ENCODE data around the gene TP63.

TP63 gene

DNA sequence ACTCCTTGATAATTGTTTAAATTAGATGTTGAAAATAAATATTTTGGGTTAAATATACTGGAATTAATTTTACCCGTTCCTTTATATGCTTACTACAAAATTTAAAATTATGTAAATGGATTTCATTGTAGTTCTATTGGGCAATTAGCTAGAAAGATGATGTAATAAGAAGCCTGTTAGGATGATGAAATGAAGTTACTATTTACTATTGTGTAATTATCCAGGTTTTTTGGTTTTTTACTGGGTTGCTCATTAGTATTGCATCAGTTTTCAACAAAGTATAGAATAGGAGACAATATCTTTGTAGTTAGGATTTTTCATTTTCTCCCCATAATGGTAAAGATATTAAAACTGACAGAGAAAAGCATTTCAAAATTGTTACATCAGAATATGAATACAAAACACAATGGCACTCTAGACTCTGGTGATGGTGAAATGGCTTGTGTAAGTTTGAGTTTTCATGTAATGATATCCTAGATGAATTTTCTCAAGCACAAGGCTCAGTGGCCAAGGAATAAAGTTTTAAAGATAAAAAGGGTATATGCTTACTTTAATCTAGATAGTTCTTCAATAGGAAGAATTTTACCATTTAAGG lies 267.5 kb downstream of the TP63 start:
- TF ChIP-seq, protein P1, sequence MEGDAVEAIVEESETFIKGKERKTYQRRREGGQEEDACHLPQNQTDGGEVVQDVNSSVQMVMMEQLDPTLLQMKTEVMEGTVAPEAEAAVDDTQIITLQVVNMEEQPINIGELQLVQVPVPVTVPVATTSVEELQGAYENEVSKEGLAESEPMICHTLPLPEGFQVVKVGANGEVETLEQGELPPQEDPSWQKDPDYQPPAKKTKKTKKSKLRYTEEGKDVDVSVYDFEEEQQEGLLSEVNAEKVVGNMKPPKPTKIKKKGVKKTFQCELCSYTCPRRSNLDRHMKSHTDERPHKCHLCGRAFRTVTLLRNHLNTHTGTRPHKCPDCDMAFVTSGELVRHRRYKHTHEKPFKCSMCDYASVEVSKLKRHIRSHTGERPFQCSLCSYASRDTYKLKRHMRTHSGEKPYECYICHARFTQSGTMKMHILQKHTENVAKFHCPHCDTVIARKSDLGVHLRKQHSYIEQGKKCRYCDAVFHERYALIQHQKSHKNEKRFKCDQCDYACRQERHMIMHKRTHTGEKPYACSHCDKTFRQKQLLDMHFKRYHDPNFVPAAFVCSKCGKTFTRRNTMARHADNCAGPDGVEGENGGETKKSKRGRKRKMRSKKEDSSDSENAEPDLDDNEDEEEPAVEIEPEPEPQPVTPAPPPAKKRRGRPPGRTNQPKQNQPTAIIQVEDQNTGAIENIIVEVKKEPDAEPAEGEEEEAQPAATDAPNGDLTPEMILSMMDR (IDR thresholded peaks at IDR 0.05; ENCODE audit: low read depth, low read length, missing control alignments), result no peak
- no peak overlapping the region for H3K4me3 ChIP-seq (ENCODE audit: low read depth, low read length)
- DNase-seq (ENCODE audit: low read depth), result no peak

DNA sequence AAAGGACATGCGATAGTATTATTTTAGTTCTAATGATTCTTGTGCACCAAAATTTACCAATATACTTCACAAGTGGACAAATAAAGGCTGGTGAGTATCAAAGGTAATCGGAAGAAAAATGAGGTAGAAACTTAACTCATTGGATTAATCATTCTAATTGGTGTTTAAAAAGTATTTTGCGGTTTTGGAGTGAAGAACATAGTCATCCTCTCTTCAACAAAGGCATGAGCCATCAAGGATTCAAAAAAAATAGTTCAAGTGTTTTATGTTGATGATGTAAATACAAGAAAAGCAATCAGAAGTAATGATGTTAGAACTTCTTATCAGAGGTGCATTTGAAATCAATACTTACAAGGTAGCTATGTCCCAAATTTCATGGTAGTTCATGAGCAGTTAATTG lies 268.0 kb downstream of the TP63 start:
- TF ChIP-seq, protein P1 (IDR thresholded peaks at IDR 0.05; ENCODE audit: low read depth, low read length, missing control alignments), result no peak
- no peak overlapping the region for H3K4me3 ChIP-seq (ENCODE audit: low read depth, low read length)
- no peak for DNase-seq (ENCODE audit: low read depth)

DNA sequence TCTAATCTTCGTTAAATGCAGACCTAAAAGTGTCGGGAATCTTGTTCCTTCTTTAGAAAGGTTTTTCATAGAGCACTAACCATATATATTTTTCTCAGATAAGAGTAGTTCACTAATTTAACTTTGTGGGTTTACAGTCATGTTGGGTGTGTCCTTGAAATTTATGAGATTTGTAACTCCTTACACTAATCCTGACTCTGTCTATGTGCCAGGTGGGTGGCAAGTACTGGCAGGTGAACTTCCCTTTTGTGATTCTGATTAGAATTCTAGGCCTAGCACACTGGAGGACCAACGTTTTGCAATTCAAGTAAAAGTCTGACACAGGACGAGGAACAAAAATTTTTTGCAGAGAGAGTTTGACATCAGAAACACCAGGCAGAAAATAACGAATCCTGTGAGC lies 269.4 kb downstream of the TP63 start:
- DNase-seq (ENCODE audit: low read depth), result no peak
- no peak overlapping the region for H3K4me3 ChIP-seq (ENCODE audit: low read depth, low read length)
- TF ChIP-seq, protein P1 (IDR thresholded peaks at IDR 0.05; ENCODE audit: low read depth, low read length, missing control alignments), result no peak

DNA sequence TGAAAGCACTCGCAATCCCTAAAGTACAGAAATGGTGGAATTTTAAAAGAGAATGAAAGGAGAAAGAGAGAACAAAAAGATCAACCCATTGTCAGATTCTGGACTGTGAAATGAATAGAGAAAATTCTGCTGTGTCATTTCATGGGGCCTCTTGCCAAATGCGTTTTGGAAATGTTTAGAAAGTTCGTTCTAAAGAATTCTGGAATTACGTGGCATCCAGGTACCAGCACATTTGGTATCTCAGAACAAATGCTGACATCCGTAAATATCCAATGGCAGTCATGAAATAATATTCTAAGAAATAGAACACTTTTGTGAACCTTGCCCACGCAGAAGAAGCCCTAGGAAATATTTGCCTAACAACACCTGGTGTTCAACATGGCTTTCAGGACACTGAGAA lies 270.3 kb downstream of the TP63 start:
- DNase-seq (ENCODE audit: low read depth), result no peak
- TF ChIP-seq, protein P1 (IDR thresholded peaks at IDR 0.05; ENCODE audit: low read depth, low read length, missing control alignments), result no peak
- no peak overlapping the region for H3K4me3 ChIP-seq (ENCODE audit: low read depth, low read length)

DNA sequence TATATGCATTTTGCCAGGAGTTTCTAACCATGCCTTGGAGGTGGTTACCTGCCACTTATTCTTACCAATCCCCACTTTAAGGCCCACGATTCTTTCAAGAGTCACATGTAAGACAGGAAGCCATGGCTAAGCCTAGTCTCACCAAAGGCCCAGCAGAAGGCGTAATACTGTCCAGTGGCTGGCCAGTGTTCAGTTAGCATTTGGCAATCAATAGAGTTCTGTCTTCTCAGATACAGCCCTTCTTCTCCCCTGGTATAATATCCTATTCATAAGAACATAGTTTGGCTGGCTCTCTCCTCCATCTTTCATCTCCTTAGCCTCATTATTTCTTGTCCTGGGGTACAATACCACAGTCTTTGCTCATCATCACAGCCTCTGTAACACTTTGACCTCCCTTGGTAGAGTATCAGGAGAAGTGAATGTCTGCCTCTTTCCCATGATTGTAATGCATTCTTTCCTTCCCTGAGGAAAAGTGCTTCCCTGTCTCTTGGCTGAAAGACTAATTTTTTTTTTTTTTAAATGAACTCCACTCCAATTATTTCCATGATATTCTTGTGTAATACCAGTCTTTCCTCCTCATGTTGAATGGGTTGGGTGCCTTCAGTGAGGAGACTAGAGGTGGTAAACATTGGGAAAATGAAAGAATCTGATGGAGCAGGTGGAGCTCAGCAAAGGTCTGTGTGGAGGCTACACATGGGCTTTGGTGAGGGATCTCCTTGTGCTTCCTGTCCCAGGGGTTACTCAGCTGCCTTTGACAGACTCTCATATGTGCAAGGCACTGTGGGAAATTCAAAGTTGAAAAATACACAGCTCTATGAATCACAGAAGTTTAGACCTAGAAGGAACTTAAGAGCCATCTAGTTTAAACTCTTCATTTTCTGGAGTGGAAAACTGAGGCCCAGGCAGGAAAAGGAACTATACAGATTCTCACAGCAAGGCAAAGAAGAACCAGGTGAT lies 271.3 kb downstream of the TP63 start:
- H3K4me3 ChIP-seq (ENCODE audit: low read depth, low read length), result no peak overlapping the region
- TF ChIP-seq, protein P1 (IDR thresholded peaks at IDR 0.05; ENCODE audit: low read depth, low read length, missing control alignments), result no peak
- no peak for DNase-seq (ENCODE audit: low read depth)

DNA sequence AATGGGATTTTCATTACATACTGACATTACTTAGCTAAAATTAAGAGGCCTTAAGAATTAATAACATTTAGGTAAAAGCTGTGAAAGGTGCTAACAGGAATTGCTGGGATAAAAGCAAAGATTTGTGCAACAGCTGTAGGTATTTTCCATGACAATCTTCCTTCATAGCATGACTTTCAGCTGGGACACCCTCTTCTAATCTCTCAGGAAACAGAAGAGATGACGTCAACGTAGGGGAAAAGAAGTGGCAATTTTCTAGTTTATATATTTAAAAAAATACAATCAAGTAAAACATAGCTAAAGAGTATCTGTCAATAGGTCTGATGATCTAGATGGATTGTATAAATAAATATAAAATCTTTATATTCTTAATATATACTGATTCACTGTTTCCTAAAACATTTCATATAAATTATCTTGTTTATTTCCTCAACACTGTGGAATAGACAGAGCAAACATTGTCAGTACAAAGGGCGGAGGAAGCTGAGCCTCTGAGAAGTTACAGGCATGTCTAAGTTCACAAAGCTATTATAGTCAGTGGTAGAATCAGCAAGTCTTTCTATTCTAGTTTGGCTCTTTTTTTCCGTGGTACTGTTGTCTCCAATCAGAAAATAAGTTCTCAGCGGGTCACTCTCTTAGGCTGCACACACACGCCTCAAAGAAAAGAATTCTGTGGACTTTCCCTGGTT lies 272.5 kb downstream of the TP63 start:
- no peak overlapping the region for H3K4me3 ChIP-seq (ENCODE audit: low read depth, low read length)
- no peak for DNase-seq (ENCODE audit: low read depth)
- TF ChIP-seq, protein P1 (IDR thresholded peaks at IDR 0.05; ENCODE audit: low read depth, low read length, missing control alignments), result no peak

Measured in GM12864 (cell line).